ENCODE measurements around the gene RPL38.
A peak's percentile ranks its signal among the peaks of the same experiment; 100 is the strongest.

The RPL38 gene

GRCh38 chr17:74230896-74231295 is 27.4 kb downstream of the RPL38 start:
- no peaks in the 10 kb centered on the region for H3K9me3 Mint-ChIP-seq
- H3K36me3 Mint-ChIP-seq (ENCODE audit: insufficient read depth): peaks cover 16% of the 10 kb centered on the region
- peaks cover 6 to 10% of the 10 kb centered on the region in 2 donors for H3K4me1 Mint-ChIP-seq (ENCODE audit: low read depth in 2 of 2)
- H3K4me3 Mint-ChIP-seq: no peak overlapping the region
- H3K27ac Mint-ChIP-seq: no peak overlapping the region
- DNase-seq: no peak
- ATAC-seq (replicated peaks): no peak
- H3K27me3 Mint-ChIP-seq: no peaks in the 10 kb centered on the region

GRCh38 chr17:74231928-74232907 is 28.7 kb downstream of the RPL38 start:
- Mint-ChIP-seq H3K4me3 (no peak overlapping the region), H3K27me3 (no peaks in the 10 kb centered on the region), H3K27ac (peak overlapping the region in 1 of 2 donors; percentile 60), H3K36me3 (ENCODE audit: insufficient read depth) (peaks cover 15% of the 10 kb centered on the region), H3K9me3 (no peaks in the 10 kb centered on the region), H3K4me1 (ENCODE audit: low read depth in 2 of 2) (peaks cover 2 to 4% of the 10 kb centered on the region in 2 donors)
- DNase-seq (no peak), ATAC-seq (replicated peaks) (no peak)

GRCh38 chr17:74233937-74234336 is 30.5 kb downstream of the RPL38 start:
- no peak for ATAC-seq (replicated peaks)
- no peak for DNase-seq
- peaks cover 20% of the 10 kb centered on the region for H3K36me3 Mint-ChIP-seq (ENCODE audit: insufficient read depth)
- no peak overlapping the region for H3K27ac Mint-ChIP-seq
- no peaks in the 10 kb centered on the region for H3K27me3 Mint-ChIP-seq
- no peak overlapping the region for H3K4me3 Mint-ChIP-seq
- peaks cover 0 to under 1% of the 10 kb centered on the region in 2 donors for H3K4me1 Mint-ChIP-seq (ENCODE audit: low read depth in 2 of 2)
- H3K9me3 Mint-ChIP-seq: no peaks in the 10 kb centered on the region

GRCh38 chr17:74234486-74234885 is 31.0 kb downstream of the RPL38 start:
- Mint-ChIP-seq H3K4me1 (ENCODE audit: low read depth in 2 of 2) (no peaks in the 10 kb centered on the region), H3K4me3 (no peak overlapping the region), H3K36me3 (ENCODE audit: insufficient read depth) (peaks cover 20% of the 10 kb centered on the region), H3K27me3 (no peaks in the 10 kb centered on the region), H3K27ac (no peak overlapping the region), H3K9me3 (no peaks in the 10 kb centered on the region)
- DNase-seq (no peak), ATAC-seq (replicated peaks) (no peak)

- ATAC-seq (replicated peaks): no peak
- Mint-ChIP-seq H3K36me3 (ENCODE audit: insufficient read depth) (peaks cover 20% of the 10 kb centered on the region), H3K27ac (no peak overlapping the region), H3K4me3 (no peak overlapping the region), H3K9me3 (no peaks in the 10 kb centered on the region), H3K27me3 (no peaks in the 10 kb centered on the region), H3K4me1 (ENCODE audit: low read depth in 2 of 2) (no peaks in the 10 kb centered on the region)
- no peak for DNase-seq
These were observed 31.6 kb downstream of the RPL38 start for GRCh38 chr17:74235040-74235581.

GRCh38 chr17:74235911-74236371 is 32.5 kb downstream of the RPL38 start:
- Mint-ChIP-seq H3K27ac (no peak overlapping the region), H3K27me3 (no peaks in the 10 kb centered on the region), H3K4me1 (ENCODE audit: low read depth in 2 of 2) (no peaks in the 10 kb centered on the region), H3K36me3 (ENCODE audit: insufficient read depth) (peaks cover 24% of the 10 kb centered on the region), H3K4me3 (no peak overlapping the region), H3K9me3 (no peaks in the 10 kb centered on the region)
- DNase-seq (no peak), ATAC-seq (replicated peaks) (no peak)

- H3K27ac Mint-ChIP-seq: no peak overlapping the region
- H3K9me3 Mint-ChIP-seq: no peaks in the 10 kb centered on the region
- DNase-seq (no peak), ATAC-seq (replicated peaks) (no peak)
- peaks cover 18% of the 10 kb centered on the region for H3K36me3 Mint-ChIP-seq (ENCODE audit: insufficient read depth)
- no peak overlapping the region for H3K4me3 Mint-ChIP-seq
- H3K4me1 Mint-ChIP-seq (ENCODE audit: low read depth in 2 of 2): peaks cover 0 to 2% of the 10 kb centered on the region in 2 donors
- no peaks in the 10 kb centered on the region for H3K27me3 Mint-ChIP-seq
These were observed 33.8 kb downstream of the RPL38 start for GRCh38 chr17:74237321-74237720.

- peaks cover 18% of the 10 kb centered on the region for H3K36me3 Mint-ChIP-seq (ENCODE audit: insufficient read depth)
- no peak overlapping the region for H3K27ac Mint-ChIP-seq
- H3K4me1 Mint-ChIP-seq (ENCODE audit: low read depth in 2 of 2): peaks cover 0 to 2% of the 10 kb centered on the region in 2 donors
- DNase-seq: no peak
- no peaks in the 10 kb centered on the region for H3K9me3 Mint-ChIP-seq
- H3K4me3 Mint-ChIP-seq: no peak overlapping the region
- ATAC-seq (replicated peaks): no peak
- no peaks in the 10 kb centered on the region for H3K27me3 Mint-ChIP-seq
These were observed 35.7 kb downstream of the RPL38 start for GRCh38 chr17:74239172-74239571.

- Mint-ChIP-seq H3K36me3 (ENCODE audit: insufficient read depth) (peaks cover 18% of the 10 kb centered on the region), H3K9me3 (no peaks in the 10 kb centered on the region), H3K27ac (peak overlapping the region in 1 of 2 donors; percentile 20), H3K4me1 (ENCODE audit: low read depth in 2 of 2) (peaks cover 0 to 2% of the 10 kb centered on the region in 2 donors), H3K4me3 (no peak overlapping the region), H3K27me3 (no peaks in the 10 kb centered on the region)
- DNase-seq (no peak), ATAC-seq (replicated peaks) (no peak)
These were observed 37.2 kb downstream of the RPL38 start for GRCh38 chr17:74240618-74241205.

GRCh38 chr17:74241431-74241830 is 38.0 kb downstream of the RPL38 start:
- Mint-ChIP-seq H3K4me1 (ENCODE audit: low read depth in 2 of 2) (peaks cover 0 to 4% of the 10 kb centered on the region in 2 donors), H3K27ac (peak overlapping the region in 1 of 2 donors; percentile 20), H3K4me3 (no peak overlapping the region), H3K36me3 (ENCODE audit: insufficient read depth) (peaks cover 18% of the 10 kb centered on the region), H3K27me3 (no peaks in the 10 kb centered on the region), H3K9me3 (no peaks in the 10 kb centered on the region)
- ATAC-seq (replicated peaks) (no peak), DNase-seq (no peak)

- ATAC-seq (replicated peaks) (no peak), DNase-seq (no peak)
- Mint-ChIP-seq H3K27ac (no peak overlapping the region), H3K36me3 (ENCODE audit: insufficient read depth) (peaks cover 18% of the 10 kb centered on the region), H3K4me1 (ENCODE audit: low read depth in 2 of 2) (peaks cover 0 to 4% of the 10 kb centered on the region in 2 donors), H3K4me3 (no peak overlapping the region), H3K27me3 (no peaks in the 10 kb centered on the region), H3K9me3 (no peaks in the 10 kb centered on the region)
These were observed 38.4 kb downstream of the RPL38 start for GRCh38 chr17:74241847-74242246.

GRCh38 chr17:74243013-74243755 is 39.7 kb downstream of the RPL38 start:
- Mint-ChIP-seq H3K4me3 (no peak overlapping the region), H3K27ac (peak overlapping the region in 1 of 2 donors; percentile 55), H3K36me3 (ENCODE audit: insufficient read depth) (peaks cover 9% of the 10 kb centered on the region), H3K4me1 (ENCODE audit: low read depth in 2 of 2) (peaks cover 0 to 4% of the 10 kb centered on the region in 2 donors), H3K27me3 (no peaks in the 10 kb centered on the region), H3K9me3 (no peaks in the 10 kb centered on the region)
- ATAC-seq (replicated peaks): no peak
- DNase-seq: no peak

GRCh38 chr17:74244128-74244527 is 40.6 kb downstream of the RPL38 start:
- Mint-ChIP-seq H3K4me3 (no peak overlapping the region), H3K4me1 (ENCODE audit: low read depth in 2 of 2) (peaks cover 4 to 8% of the 10 kb centered on the region in 2 donors), H3K27me3 (no peaks in the 10 kb centered on the region), H3K27ac (no peak overlapping the region), H3K9me3 (no peaks in the 10 kb centered on the region), H3K36me3 (ENCODE audit: insufficient read depth) (peaks cover 8% of the 10 kb centered on the region)
- DNase-seq (no peak), ATAC-seq (replicated peaks) (no peak)

Data from effector memory CD8-positive, alpha-beta T cell (primary cell).